Measurements from ENCODE around the gene PLEKHA4.

DNA sequence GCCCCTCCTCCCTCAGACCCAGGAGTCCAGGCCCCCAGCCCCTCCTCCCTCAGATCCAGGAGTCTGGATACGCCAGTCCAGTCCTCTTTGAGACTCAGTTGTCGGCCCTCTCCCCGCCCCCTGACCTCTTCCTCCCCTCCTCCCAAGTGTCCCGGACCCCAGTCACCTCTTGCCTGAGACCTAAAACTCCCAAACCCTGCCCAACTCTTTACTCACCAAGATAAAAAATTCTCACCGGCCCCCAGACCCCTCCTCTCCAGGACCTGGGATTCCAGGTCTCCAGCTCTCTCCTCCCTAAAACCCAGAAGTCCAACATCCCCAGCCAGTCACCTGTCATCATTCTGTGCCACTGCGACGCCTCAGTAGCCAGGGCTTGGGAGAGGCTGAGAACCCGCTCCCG is 30.7 kb downstream of the PLEKHA4 start:
- TF ChIP-seq, protein P1, sequence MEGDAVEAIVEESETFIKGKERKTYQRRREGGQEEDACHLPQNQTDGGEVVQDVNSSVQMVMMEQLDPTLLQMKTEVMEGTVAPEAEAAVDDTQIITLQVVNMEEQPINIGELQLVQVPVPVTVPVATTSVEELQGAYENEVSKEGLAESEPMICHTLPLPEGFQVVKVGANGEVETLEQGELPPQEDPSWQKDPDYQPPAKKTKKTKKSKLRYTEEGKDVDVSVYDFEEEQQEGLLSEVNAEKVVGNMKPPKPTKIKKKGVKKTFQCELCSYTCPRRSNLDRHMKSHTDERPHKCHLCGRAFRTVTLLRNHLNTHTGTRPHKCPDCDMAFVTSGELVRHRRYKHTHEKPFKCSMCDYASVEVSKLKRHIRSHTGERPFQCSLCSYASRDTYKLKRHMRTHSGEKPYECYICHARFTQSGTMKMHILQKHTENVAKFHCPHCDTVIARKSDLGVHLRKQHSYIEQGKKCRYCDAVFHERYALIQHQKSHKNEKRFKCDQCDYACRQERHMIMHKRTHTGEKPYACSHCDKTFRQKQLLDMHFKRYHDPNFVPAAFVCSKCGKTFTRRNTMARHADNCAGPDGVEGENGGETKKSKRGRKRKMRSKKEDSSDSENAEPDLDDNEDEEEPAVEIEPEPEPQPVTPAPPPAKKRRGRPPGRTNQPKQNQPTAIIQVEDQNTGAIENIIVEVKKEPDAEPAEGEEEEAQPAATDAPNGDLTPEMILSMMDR (optimal IDR thresholded peaks at IDR 0.05 in 1 of 3, IDR thresholded peaks at IDR 0.05 in 1 of 3, conservative IDR thresholded peaks at IDR 0.05 in 1 of 3; ENCODE audit: extremely low read depth in 1 of 3, insufficient read depth in 2 of 3, low read length in 3 of 3): no peak
- no peak for TF ChIP-seq EZH2 (IDR thresholded peaks at IDR 0.05; ENCODE audit: low read length)
